Esophagus muscularis mucosa (tissue), 3 donors: Measurements from ENCODE around the gene FCHSD1.

Experiments
- POLR2AphosphoS5 ChIP-seq, 2 donors: sonication (generic); formaldehyde crosslinking; IDR thresholded peaks; one replicate each; pipeline ENCODE4 v1.6.1; 2017; ENCODE audit warnings: antibody characterized with exemption in 2 of 2
- TF ChIP-seq, protein P1 (sequence below), 3 experiments: fragments of 200-600 bp in 2 of 3; fragments of 450-650 bp in 1 of 3; sonication (generic) in 2 of 3; IDR thresholded peaks; one replicate each; pipeline ENCODE4 v1.5.1; 2017 to 2019; ENCODE audit warnings: antibody characterized with exemption in 3 of 3, mild to moderate bottlenecking in 2 of 3, moderate library complexity in 1 of 3

DNA sequence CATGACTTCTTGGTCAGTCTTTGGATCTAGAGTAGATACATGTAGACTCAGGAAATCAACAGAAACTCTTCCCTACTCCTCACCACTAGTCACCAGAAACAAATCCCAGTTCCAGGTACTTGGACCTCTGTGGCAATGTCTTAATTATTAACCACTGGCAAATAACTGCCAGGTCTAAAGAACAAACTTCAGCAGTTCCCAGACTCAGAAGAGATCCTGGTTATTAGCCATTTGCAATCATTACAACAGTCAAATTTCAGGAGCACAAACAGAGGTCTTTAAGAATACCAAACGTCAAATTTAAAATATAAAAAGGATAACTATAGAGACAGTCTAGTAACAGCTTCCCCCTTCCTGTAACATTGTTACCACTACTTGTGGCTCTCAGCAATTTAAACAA, 42.7 kb downstream of the FCHSD1 start:
- TF ChIP-seq, protein P1, sequence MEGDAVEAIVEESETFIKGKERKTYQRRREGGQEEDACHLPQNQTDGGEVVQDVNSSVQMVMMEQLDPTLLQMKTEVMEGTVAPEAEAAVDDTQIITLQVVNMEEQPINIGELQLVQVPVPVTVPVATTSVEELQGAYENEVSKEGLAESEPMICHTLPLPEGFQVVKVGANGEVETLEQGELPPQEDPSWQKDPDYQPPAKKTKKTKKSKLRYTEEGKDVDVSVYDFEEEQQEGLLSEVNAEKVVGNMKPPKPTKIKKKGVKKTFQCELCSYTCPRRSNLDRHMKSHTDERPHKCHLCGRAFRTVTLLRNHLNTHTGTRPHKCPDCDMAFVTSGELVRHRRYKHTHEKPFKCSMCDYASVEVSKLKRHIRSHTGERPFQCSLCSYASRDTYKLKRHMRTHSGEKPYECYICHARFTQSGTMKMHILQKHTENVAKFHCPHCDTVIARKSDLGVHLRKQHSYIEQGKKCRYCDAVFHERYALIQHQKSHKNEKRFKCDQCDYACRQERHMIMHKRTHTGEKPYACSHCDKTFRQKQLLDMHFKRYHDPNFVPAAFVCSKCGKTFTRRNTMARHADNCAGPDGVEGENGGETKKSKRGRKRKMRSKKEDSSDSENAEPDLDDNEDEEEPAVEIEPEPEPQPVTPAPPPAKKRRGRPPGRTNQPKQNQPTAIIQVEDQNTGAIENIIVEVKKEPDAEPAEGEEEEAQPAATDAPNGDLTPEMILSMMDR (IDR thresholded peaks at IDR 0.05): no peak
- TF ChIP-seq POLR2AphosphoS5 (IDR thresholded peaks at IDR 0.05): no peak
